ENCODE results near the gene EIF5AL1. TPM values are rescaled to one million over a fixed set of nuclear protein-coding genes. Genes with fewer than 3 reads are reported as not detected.

EIF5AL1 gene
- total and polyA plus RNA-seq, 2 of the 8 experiments (the other 6 are each of a cell fraction or from before 2014, with no cell fraction given): 1.7 to 2.2 TPM

DNA sequence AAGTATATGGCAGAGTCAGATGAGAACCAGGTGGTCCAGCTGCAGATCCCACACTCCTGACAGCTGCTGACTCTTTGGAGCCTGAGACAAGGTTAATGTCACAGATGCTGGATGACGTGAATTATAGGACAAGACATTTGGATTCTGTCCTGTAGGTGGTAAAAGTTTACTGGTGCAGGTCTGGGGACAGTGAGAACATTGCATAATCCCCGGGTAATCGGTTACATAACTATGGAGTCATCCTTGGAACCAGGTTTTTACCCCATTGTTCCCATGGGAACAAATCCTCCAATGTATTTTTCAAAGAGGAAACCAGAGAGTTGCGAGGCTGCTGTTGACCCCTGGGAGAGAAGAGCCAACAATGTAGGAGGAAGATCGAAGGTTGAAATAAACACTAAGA, 39.4 kb upstream of the EIF5AL1 start:
- Histone ChIP-seq H3K4ac (replicated peaks; ENCODE audit: insufficient read length, low read depth, low read length) (no peak overlapping the region), H3K79me2 (ENCODE audit: control insufficient read depth in 1 of 2, insufficient read depth in 2 of 2, low read length in 2 of 2) (no peaks in the 10 kb centered on the region), H2BK120ac (replicated peaks; ENCODE audit: low read depth, low read length) (no peak overlapping the region), H2BK20ac (ENCODE audit: low read length) (no peak overlapping the region), H2AFZ (ENCODE audit: low read length) (no peak overlapping the region), H3K56ac (replicated peaks; ENCODE audit: insufficient read length, low read depth, low read length) (no peak overlapping the region), H3K14ac (ENCODE audit: insufficient read length) (no peak overlapping the region), H3K36me3 (ENCODE audit: control insufficient read depth in 2 of 4, insufficient read depth in 4 of 4, low read length in 3 of 4) (no peaks in the 10 kb centered on the region), H3K18ac (ENCODE audit: extremely low read depth, low read length) (no peak overlapping the region), H2BK5ac (ENCODE audit: low read depth, low read length) (no peak overlapping the region), H2AK5ac (ENCODE audit: low read depth, low read length) (no peak overlapping the region), H3K9ac (replicated peaks in 1 of 4; ENCODE audit: extremely low read depth in 1 of 4, low read depth in 3 of 4, low read length in 3 of 4) (no peak overlapping the region), H4K20me1 (replicated peaks in 1 of 2; ENCODE audit: control insufficient read depth in 1 of 2, insufficient read depth in 2 of 2, low read length in 2 of 2) (no peaks in the 10 kb centered on the region), H3K23me2 (ENCODE audit: low read depth, low read length) (no peaks in the 10 kb centered on the region), H3K4me3 (ENCODE audit: extremely low read depth in 1 of 4, insufficient read depth in 2 of 4, low read depth in 3 of 4, low read length in 4 of 4) (no peak overlapping the region), H2BK12ac (ENCODE audit: low read depth, low read length) (no peak overlapping the region), H3K4me1 (replicated peaks in 1 of 4; ENCODE audit: control insufficient read depth in 3 of 4, insufficient read depth in 4 of 4, low read length in 3 of 4) (peaks cover 0 to 4% (median 0%) of the 10 kb centered on the region in 4 experiments; a peak in 1 of 7 replicates), H4K8ac (ENCODE audit: extremely low read depth, insufficient read depth, low read length) (no peak overlapping the region), H4K91ac (replicated peaks; ENCODE audit: insufficient read length, low read length) (no peak overlapping the region), H3K27ac (ENCODE audit: low read depth, low read length) (no peak overlapping the region), H3K4me2 (ENCODE audit: insufficient read depth in 1 of 2, low read depth in 2 of 2, low read length in 2 of 2) (no peak overlapping the region), H3K23ac (ENCODE audit: insufficient read length) (no peak overlapping the region), H3K27me3 (replicated peaks in 1 of 4; ENCODE audit: control insufficient read depth in 3 of 4, extremely low read depth in 1 of 4, insufficient read depth in 3 of 4, low read length in 3 of 4) (no peaks in the 10 kb centered on the region), H4K5ac (ENCODE audit: insufficient read length, low read depth, low read length) (no peak overlapping the region), H3K9me3 (ENCODE audit: insufficient read depth in 2 of 2, low read depth in 1 of 2, low read length in 1 of 2) (no peaks in the 10 kb centered on the region), H2BK15ac (ENCODE audit: low read length) (no peak overlapping the region), H3K79me1 (ENCODE audit: low read depth, low read length) (no peaks in the 10 kb centered on the region)
- CTCF ChIA-PET (ENCODE audit: partially characterized antibody): interaction anchor here (1.4 to 8.0 kb wide), 6 partner anchors 10 to 99 kb away, joined by 3 to 101 read pairs (median 11); no protein-coding TSS in a partner anchor
- POLR2A ChIA-PET (ENCODE audit: partially characterized antibody): no interaction called here
- WGBS, 2 experiments (ENCODE audit: extremely low coverage in 1 of 2, insufficient coverage in 1 of 2, insufficient read length in 1 of 2, insufficient replicate concordance in 2 of 2, low coverage in 1 of 2, low lambda C conversion rate in 2 of 2, missing lambda C conversion rate in 1 of 2): 90% methylated on average over 5 of the region's 5 CpGs; no CpG with 5 or more reads in 1 of the 2 experiments
- TF ChIP-seq BACH1 (IDR thresholded peaks at IDR 0.05; ENCODE audit: low read length) (no peak), CEBPB (IDR thresholded peaks at IDR 0.05; ENCODE audit: low read depth, low read length) (0 out of 2 replicates have a peak, but pooled peaks have one; percentile 21)
- DNase-seq (ENCODE audit: low read depth in 1 of 2, low spot score in 2 of 2) (no peak), FAIRE-seq (no peak)
